Fibroblast of lung (primary cell): ENCODE data around the gene HTR5A. TPM values are rescaled to one million over a fixed set of nuclear protein-coding genes. Genes with fewer than 3 reads are reported as not detected.

Experiments used
- DNase-seq, 2 donors: peaks; one replicate each; pipeline versions ENCODE4 v3.0.0 to v3.0.0-alpha.2; 2010; ENCODE audit warnings: low read depth in 2 of 2
- H2AFZ ChIP-seq: 2 replicates; pipeline ENCODE4 v1.5.1; 2012; ENCODE audit warnings: low read length, control low read depth, inconsistent platforms
- H3K27ac ChIP-seq: 2 replicates; pipeline ENCODE4 v1.5.1; 2011; ENCODE audit warnings: low read length, control low read depth; ENCODE audit not compliant: insufficient read depth
- H3K27me3 ChIP-seq: 2 replicates; pipeline ENCODE4 v1.5.1; 2011; ENCODE audit warnings: mild to moderate bottlenecking, low read length; ENCODE audit not compliant: control insufficient read depth, insufficient read depth
- H3K36me3 ChIP-seq: 2 replicates; pipeline ENCODE4 v1.5.1; 2011; ENCODE audit warnings: low read length; ENCODE audit not compliant: control insufficient read depth, insufficient read depth
- H3K4me1 ChIP-seq: 2 replicates; pipeline ENCODE4 v1.5.1; 2011; ENCODE audit warnings: low read length; ENCODE audit not compliant: control insufficient read depth, insufficient read depth; ENCODE audit errors: extremely low read depth
- H3K4me2 ChIP-seq: 2 replicates; pipeline ENCODE4 v1.5.1; 2011; ENCODE audit warnings: low read length, control low read depth; ENCODE audit not compliant: insufficient read depth; ENCODE audit errors: extremely low read depth
- H3K4me3 ChIP-seq, 4 experiments: fragments of 200-600 bp in 1 of 4; sonication (generic) in 1 of 4; replicated peaks in 1 of 4; 2 replicates each; pipeline ENCODE4 v1.5.1; 2011 to 2016; ENCODE audit warnings: low read length in 4 of 4, low read depth in 3 of 4, mild to moderate bottlenecking in 3 of 4, control low read depth in 2 of 4, inconsistent platforms in 1 of 4, mixed read lengths in 1 of 4; ENCODE audit not compliant: insufficient read depth in 1 of 4; ENCODE audit errors: control extremely low read depth in 1 of 4
- H3K79me2 ChIP-seq: 2 replicates; pipeline ENCODE4 v1.5.1; 2012; ENCODE audit warnings: mild to moderate bottlenecking, low read length, inconsistent platforms; ENCODE audit not compliant: control insufficient read depth, insufficient read depth
- H3K9ac ChIP-seq: 2 replicates; pipeline ENCODE4 v1.5.1; 2011; ENCODE audit warnings: mild to moderate bottlenecking, low read length, control low read depth; ENCODE audit not compliant: insufficient read depth
- H3K9me3 ChIP-seq: 2 replicates; pipeline ENCODE4 v1.5.1; 2012; ENCODE audit warnings: low read depth, low read length; ENCODE audit not compliant: control insufficient read depth, insufficient read depth
- H4K20me1 ChIP-seq: 2 replicates; pipeline ENCODE4 v1.5.1; 2011; ENCODE audit warnings: low read length; ENCODE audit not compliant: control insufficient read depth, insufficient read depth; ENCODE audit errors: extremely low read depth
- EZH2 ChIP-seq: IDR thresholded peaks from 2 replicates; pipeline ENCODE4 v1.5.1; 2012; ENCODE audit warnings: low read length, control low read depth, mild to moderate bottlenecking; ENCODE audit errors: missing control alignments
- polyA plus RNA-seq, 2 donors: library from polyadenylated mRNA; depleted of rRNA in 1 of 2; stranded (reverse) in 1 of 2; unstranded in 1 of 2; fragments of >200 nt; gene quantifications; 2 replicates each; pipeline ENCODE4 v1.2.1, GENCODE V29; 2011 to 2012; ENCODE audit warnings: missing spikeins in 1 of 2
- total RNA-seq: library from RNA; depleted of rRNA; stranded (reverse); fragments of >200 nt; gene quantifications from 2 replicates; pipeline ENCODE4 v1.2.1, GENCODE V29; 2014
- TF ChIP-seq, protein P1 (sequence below), 2 donors: IDR thresholded peaks in 1 of 2; conservative IDR thresholded peaks in 1 of 2; 1 replicate in 1 of 2; 2 replicates in 1 of 2; pipeline ENCODE4 v1.5.1; 2011 to 2012; ENCODE audit warnings: low read length in 2 of 2, control low read depth in 1 of 2, inconsistent platforms in 1 of 2, low read depth in 1 of 2, mild to moderate bottlenecking in 1 of 2

HTR5A gene
- total and polyA plus RNA-seq, 2 donors (not counting 1 experiment from before 2014, with no cell fraction given) = not detected

DNA sequence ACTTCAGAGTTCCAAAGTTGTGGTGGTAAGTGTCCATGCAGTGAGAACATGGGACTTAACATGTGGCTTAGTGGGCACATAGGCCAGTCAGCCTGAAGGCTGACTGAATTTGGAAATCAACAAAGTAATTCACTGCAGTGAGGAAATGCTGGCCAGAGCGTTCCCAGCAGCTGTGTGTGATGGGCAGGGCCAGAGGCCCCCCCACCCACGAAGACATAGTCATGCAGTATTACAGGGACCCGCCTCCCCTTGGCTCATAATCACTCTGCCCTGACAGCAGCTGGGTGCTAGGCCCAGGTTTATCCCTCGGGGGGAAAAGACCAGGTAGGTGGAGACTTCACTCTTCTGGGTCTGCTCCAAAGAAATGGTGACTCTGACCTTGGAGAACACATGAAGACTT lies 33.7 kb downstream of the HTR5A start:
- Histone ChIP-seq H3K4me1 (no peaks in the 10 kb centered on the region), H3K79me2 (no peaks in the 10 kb centered on the region)
- no peak for TF ChIP-seq EZH2
- TF ChIP-seq, protein P1, sequence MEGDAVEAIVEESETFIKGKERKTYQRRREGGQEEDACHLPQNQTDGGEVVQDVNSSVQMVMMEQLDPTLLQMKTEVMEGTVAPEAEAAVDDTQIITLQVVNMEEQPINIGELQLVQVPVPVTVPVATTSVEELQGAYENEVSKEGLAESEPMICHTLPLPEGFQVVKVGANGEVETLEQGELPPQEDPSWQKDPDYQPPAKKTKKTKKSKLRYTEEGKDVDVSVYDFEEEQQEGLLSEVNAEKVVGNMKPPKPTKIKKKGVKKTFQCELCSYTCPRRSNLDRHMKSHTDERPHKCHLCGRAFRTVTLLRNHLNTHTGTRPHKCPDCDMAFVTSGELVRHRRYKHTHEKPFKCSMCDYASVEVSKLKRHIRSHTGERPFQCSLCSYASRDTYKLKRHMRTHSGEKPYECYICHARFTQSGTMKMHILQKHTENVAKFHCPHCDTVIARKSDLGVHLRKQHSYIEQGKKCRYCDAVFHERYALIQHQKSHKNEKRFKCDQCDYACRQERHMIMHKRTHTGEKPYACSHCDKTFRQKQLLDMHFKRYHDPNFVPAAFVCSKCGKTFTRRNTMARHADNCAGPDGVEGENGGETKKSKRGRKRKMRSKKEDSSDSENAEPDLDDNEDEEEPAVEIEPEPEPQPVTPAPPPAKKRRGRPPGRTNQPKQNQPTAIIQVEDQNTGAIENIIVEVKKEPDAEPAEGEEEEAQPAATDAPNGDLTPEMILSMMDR (conservative IDR thresholded peaks at IDR 0.05 in 1 of 2, IDR thresholded peaks at IDR 0.05 in 1 of 2; ENCODE audit: low read depth in 1 of 2, low read length in 2 of 2) = no peak

GRCh38 chr7:155104913-155105312 lies 34.8 kb downstream of the HTR5A start:
- Histone ChIP-seq H3K4me1 (no peaks in the 10 kb centered on the region), H3K4me2 (no peak overlapping the region), H2AFZ (no peak overlapping the region), H3K27ac (no peak overlapping the region), H3K9me3 (no peaks in the 10 kb centered on the region), H3K9ac (no peak overlapping the region), H3K36me3 (no peaks in the 10 kb centered on the region), H3K27me3 (no peaks in the 10 kb centered on the region), H3K4me3 (no peak overlapping the region), H4K20me1 (no peaks in the 10 kb centered on the region), H3K79me2 (no peaks in the 10 kb centered on the region)
- TF ChIP-seq, protein P1 (conservative IDR thresholded peaks at IDR 0.05 in 1 of 2, IDR thresholded peaks at IDR 0.05 in 1 of 2; ENCODE audit: low read depth in 1 of 2, low read length in 2 of 2) = no peak
- no peak for TF ChIP-seq EZH2
- no peak for DNase-seq

More for the DNA sequence above, 33.7 kb downstream of the HTR5A start:
- H3K36me3 ChIP-seq = no peaks in the 10 kb centered on the region
- H4K20me1 ChIP-seq = no peaks in the 10 kb centered on the region
- H3K9ac ChIP-seq = no peak overlapping the region
- H3K4me3 ChIP-seq = no peak overlapping the region
- H3K9me3 ChIP-seq = no peaks in the 10 kb centered on the region
- no peak overlapping the region for H3K27ac ChIP-seq
- H2AFZ ChIP-seq = no peak overlapping the region
- no peak for DNase-seq
- H3K27me3 ChIP-seq = no peaks in the 10 kb centered on the region
- H3K4me2 ChIP-seq = no peak overlapping the region

GRCh38 chr7:155106356-155106755 lies 36.2 kb downstream of the HTR5A start:
- H4K20me1 ChIP-seq = no peaks in the 10 kb centered on the region

More at GRCh38 chr7:155106356-155106755, 36.2 kb downstream of the HTR5A start:
- H2AFZ ChIP-seq = no peak overlapping the region
- H3K4me2 ChIP-seq = no peak overlapping the region
- TF ChIP-seq, protein P1 (conservative IDR thresholded peaks at IDR 0.05 in 1 of 2, IDR thresholded peaks at IDR 0.05 in 1 of 2; ENCODE audit: low read depth in 1 of 2, low read length in 2 of 2) = no peak
- TF ChIP-seq EZH2 = no peak
- no peaks in the 10 kb centered on the region for H3K4me1 ChIP-seq
- no peak overlapping the region for H3K4me3 ChIP-seq
- DNase-seq = no peak
- no peaks in the 10 kb centered on the region for H3K36me3 ChIP-seq
- no peaks in the 10 kb centered on the region for H3K27me3 ChIP-seq
- H3K27ac ChIP-seq = no peak overlapping the region
- H3K9me3 ChIP-seq = no peaks in the 10 kb centered on the region
- no peak overlapping the region for H3K9ac ChIP-seq
- H3K79me2 ChIP-seq = no peaks in the 10 kb centered on the region
